RWPE1 (cell line): ENCODE measurements around the gene DPP6.

Experiments used
- CTCF ChIA-PET: fragments of 350-600 bp; sonication (Branson Sonifier 250); formaldehyde crosslinking; extraction: SDS; loops from one replicate; lab custom pipeline; 2021; lab: Yijun Ruan, JAX
- POLR2A ChIA-PET: fragments of 400-600 bp; formaldehyde crosslinking; extraction: SDS; loops from one replicate; lab custom pipeline; 2020; ENCODE audit warnings: antibody characterized with exemption; ENCODE audit not compliant: low non-redundant PET; lab: Yijun Ruan, JAX
- DNase-seq: peaks from one replicate; pipeline ENCODE4 v3.0.0; 2012; ENCODE audit warnings: low spot score
- H3K27ac ChIP-seq: fragments of 450-650 bp; 2 replicates; pipeline ENCODE4 v1.5.1; 2017
- CTCF ChIP-seq: fragments of 450-650 bp; conservative IDR thresholded peaks from 2 replicates; pipeline ENCODE4 v1.5.1; 2017; ENCODE audit warnings: low read depth, mild to moderate bottlenecking

Gene DPP6

DNA sequence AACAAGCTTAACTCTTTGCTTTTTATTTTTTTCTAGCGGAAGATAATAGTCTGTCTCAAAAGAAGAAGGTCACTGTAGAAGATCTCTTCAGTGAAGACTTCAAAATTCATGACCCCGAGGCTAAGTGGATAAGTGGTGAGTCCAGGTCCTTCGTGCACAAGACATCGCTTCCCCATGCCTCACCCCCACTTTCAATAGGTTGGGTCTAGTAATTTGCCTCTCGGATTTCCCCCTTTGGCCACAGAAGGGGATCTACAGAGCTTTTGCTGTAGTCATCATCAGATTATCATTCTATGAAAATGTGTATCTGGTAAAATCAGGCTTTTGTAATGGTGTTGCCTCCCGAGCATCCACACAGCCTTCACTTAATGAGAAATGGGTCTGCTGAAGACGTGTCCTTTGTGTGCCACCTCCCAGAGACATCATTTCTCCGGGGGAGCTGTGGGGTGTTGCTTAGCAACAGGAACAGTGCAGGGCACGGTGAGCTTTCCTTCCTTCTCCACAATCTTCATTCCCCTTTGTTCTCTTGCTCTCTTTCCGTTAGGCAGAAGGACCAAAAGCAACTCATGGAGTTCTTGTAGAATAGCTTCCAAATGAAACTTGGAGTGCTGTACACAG is 422.8 kb downstream of the DPP6 start:
- no peak overlapping the region for H3K27ac ChIP-seq
- CTCF ChIA-PET = interaction anchor here (0.6 kb wide), 1 partner anchor 77 kb away, joined by 3 read pairs; no protein-coding TSS in a partner anchor
- POLR2A ChIA-PET = no interaction called here
- TF ChIP-seq CTCF = no peak
- no peak for DNase-seq

DNA sequence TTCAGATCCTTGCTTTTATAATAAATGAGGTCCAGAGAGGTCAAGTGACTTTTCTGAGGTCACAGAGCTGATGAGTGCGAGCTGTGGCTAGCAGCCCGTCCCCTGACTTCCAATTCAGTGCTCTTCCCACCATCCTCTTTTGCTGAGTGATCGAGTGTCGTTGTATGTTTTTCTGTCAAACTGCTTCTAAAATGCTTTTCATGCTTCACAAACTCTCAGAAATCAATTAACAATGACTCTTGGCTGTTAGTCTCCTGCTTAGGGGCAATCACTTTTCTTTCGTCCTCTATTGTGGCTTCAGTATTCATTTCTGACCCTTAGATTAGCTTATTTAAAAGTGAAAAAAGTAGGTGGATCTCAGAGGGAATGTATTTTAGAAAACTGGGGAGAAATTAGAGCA is 423.7 kb downstream of the DPP6 start:
- no peak overlapping the region for H3K27ac ChIP-seq
- DNase-seq = no peak
- TF ChIP-seq CTCF = no peak
- CTCF ChIA-PET = no interaction called here
- POLR2A ChIA-PET = no interaction called here

- no peak for TF ChIP-seq CTCF
- no peak for DNase-seq
- CTCF ChIA-PET = interaction anchor here (0.7 kb wide), 1 partner anchor 67 kb away, joined by 3 read pairs; no protein-coding TSS in a partner anchor
- POLR2A ChIA-PET = no interaction called here
- no peak overlapping the region for H3K27ac ChIP-seq
Measured at GRCh38 chr7:154480817-154481216, 428.6 kb downstream of the DPP6 start.

GRCh38 chr7:154482863-154483262 is 430.7 kb downstream of the DPP6 start:
- CTCF ChIA-PET = no interaction called here
- POLR2A ChIA-PET = no interaction called here
- no peak overlapping the region for H3K27ac ChIP-seq
- TF ChIP-seq CTCF = no peak
- DNase-seq = no peak

GRCh38 chr7:154484406-154484805 is 432.2 kb downstream of the DPP6 start:
- no peak overlapping the region for H3K27ac ChIP-seq
- no peak for DNase-seq
- ChIA-PET POLR2A (no interaction called here), CTCF (interaction anchor here (0.6 to 0.7 kb wide), 2 partner anchors 145 to 260 kb away, joined by 3 read pairs; no protein-coding TSS in a partner anchor)
- no peak for TF ChIP-seq CTCF

DNA sequence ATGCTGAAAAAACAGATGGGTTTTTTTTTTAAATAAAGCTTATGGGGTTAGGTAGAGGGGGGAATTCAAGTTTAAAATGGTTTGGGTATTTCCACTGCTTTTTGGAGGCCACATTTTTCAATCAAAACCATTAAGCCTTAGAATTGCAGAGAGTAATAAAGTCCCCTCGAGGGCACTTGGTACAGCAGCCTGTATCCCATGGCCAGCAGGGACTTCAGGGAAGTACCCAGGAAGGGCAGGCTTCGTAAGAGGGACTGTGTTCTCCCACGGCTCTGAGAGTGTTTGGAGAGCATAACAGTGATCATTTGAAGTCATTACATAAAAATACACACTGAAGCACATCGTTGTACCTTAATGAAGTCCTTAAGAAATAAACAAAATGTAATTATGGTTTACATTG is 432.7 kb downstream of the DPP6 start:
- no peak for TF ChIP-seq CTCF
- CTCF ChIA-PET = interaction anchor here (0.7 kb wide), 1 partner anchor 260 kb away, joined by 3 read pairs; no protein-coding TSS in a partner anchor
- POLR2A ChIA-PET = no interaction called here
- H3K27ac ChIP-seq = no peak overlapping the region
- DNase-seq = no peak
